Mucosa of stomach (tissue), 1 donor: Measurements from ENCODE around the gene CRLF2.
"Not testable (repeated sequence)": the region's sequence is repeated elsewhere in the genome, so short reads cannot be mapped to it uniquely, and the experiment has no call there.

Source experiments
- H3K27me3 ChIP-seq: one replicate; pipeline ENCODE4 v1.7.0; 2013; ENCODE audit warnings: mild to moderate bottlenecking, low read length; ENCODE audit not compliant: control insufficient read depth, insufficient read depth
- H3K36me3 ChIP-seq: one replicate; pipeline ENCODE4 v1.7.0; 2013; ENCODE audit warnings: low read length; ENCODE audit not compliant: control insufficient read depth, insufficient read depth
- H3K4me1 ChIP-seq: one replicate; pipeline ENCODE4 v1.7.0; 2013; ENCODE audit warnings: mild to moderate bottlenecking, low read length; ENCODE audit not compliant: control insufficient read depth, insufficient read depth
- H3K4me3 ChIP-seq: one replicate; pipeline ENCODE4 v1.7.0; 2013; ENCODE audit warnings: low read length
- H3K9ac ChIP-seq: one replicate; pipeline ENCODE4 v1.7.0; 2013; ENCODE audit warnings: mild to moderate bottlenecking, low read length, moderate library complexity
- H3K9me3 ChIP-seq: one replicate; pipeline ENCODE4 v1.7.0; 2013; ENCODE audit warnings: mild to moderate bottlenecking, low read length, moderate library complexity; ENCODE audit not compliant: control insufficient read depth
- donor health status: Pancreatic carcinoma.

Gene CRLF2

GRCh38 chrX:1231850-1232465 lies 19.5 kb upstream of the CRLF2 start:
- Histone ChIP-seq H3K36me3 (no peaks in the 10 kb centered on the region), H3K9ac (no peak overlapping the region), H3K4me1 (no peaks in the 10 kb centered on the region), H3K4me3 (no peak overlapping the region), H3K9me3 (no peaks in the 10 kb centered on the region), H3K27me3 (no peaks in the 10 kb centered on the region)

GRCh38 chrX:1228101-1228500 lies 15.7 kb upstream of the CRLF2 start:
- H3K36me3 ChIP-seq, H3K27me3 ChIP-seq, H3K4me1 ChIP-seq, H3K4me3 ChIP-seq, H3K9ac ChIP-seq, H3K9me3 ChIP-seq: not testable (repeated sequence)

GRCh38 chrX:1226249-1226648 lies 13.8 kb upstream of the CRLF2 start:
- Histone ChIP-seq H3K9me3 (no peaks in the 10 kb centered on the region), H3K4me1 (no peaks in the 10 kb centered on the region), H3K9ac (no peak overlapping the region), H3K27me3 (no peaks in the 10 kb centered on the region), H3K4me3 (no peak overlapping the region), H3K36me3 (no peaks in the 10 kb centered on the region)

GRCh38 chrX:1224954-1225353 lies 12.5 kb upstream of the CRLF2 start:
- Histone ChIP-seq H3K9me3 (no peaks in the 10 kb centered on the region), H3K9ac (no peak overlapping the region)

GRCh38 chrX:1223242-1223600 lies 10.8 kb upstream of the CRLF2 start:
- no peak overlapping the region for H3K4me3 ChIP-seq
- H3K9ac ChIP-seq, result no peak overlapping the region
- no peaks in the 10 kb centered on the region for H3K27me3 ChIP-seq
- H3K36me3 ChIP-seq, result no peaks in the 10 kb centered on the region
- no peaks in the 10 kb centered on the region for H3K4me1 ChIP-seq
- no peaks in the 10 kb centered on the region for H3K9me3 ChIP-seq

More at GRCh38 chrX:1224954-1225353, 12.5 kb upstream of the CRLF2 start:
- Histone ChIP-seq H3K36me3 (no peaks in the 10 kb centered on the region), H3K4me1 (no peaks in the 10 kb centered on the region), H3K27me3 (no peaks in the 10 kb centered on the region), H3K4me3 (no peak overlapping the region)

- no peaks in the 10 kb centered on the region for H3K4me1 ChIP-seq
- no peaks in the 10 kb centered on the region for H3K9me3 ChIP-seq
- H3K9ac ChIP-seq, result no peak overlapping the region
- no peaks in the 10 kb centered on the region for H3K36me3 ChIP-seq
- H3K27me3 ChIP-seq, result no peaks in the 10 kb centered on the region
- no peak overlapping the region for H3K4me3 ChIP-seq
Observed at GRCh38 chrX:1222531-1223241, 10.2 kb upstream of the CRLF2 start.

- Histone ChIP-seq H3K4me3 (no peak overlapping the region), H3K9ac (no peak overlapping the region), H3K9me3 (no peaks in the 10 kb centered on the region), H3K36me3 (no peaks in the 10 kb centered on the region), H3K4me1 (no peaks in the 10 kb centered on the region), H3K27me3 (no peaks in the 10 kb centered on the region)
Observed at GRCh38 chrX:1221296-1221845, 8.9 kb upstream of the CRLF2 start.

GRCh38 chrX:1218286-1218685 lies 5.8 kb upstream of the CRLF2 start:
- H3K4me3 ChIP-seq, result no peak overlapping the region
- H3K9me3 ChIP-seq, result no peaks in the 10 kb centered on the region
- H3K4me1 ChIP-seq, result no peaks in the 10 kb centered on the region
- H3K27me3 ChIP-seq, result no peaks in the 10 kb centered on the region
- no peak overlapping the region for H3K9ac ChIP-seq
- H3K36me3 ChIP-seq, result no peaks in the 10 kb centered on the region

- no peak overlapping the region for H3K4me3 ChIP-seq
- H3K9me3 ChIP-seq, result no peaks in the 10 kb centered on the region
- no peaks in the 10 kb centered on the region for H3K4me1 ChIP-seq
- no peaks in the 10 kb centered on the region for H3K36me3 ChIP-seq
- no peaks in the 10 kb centered on the region for H3K27me3 ChIP-seq
- H3K9ac ChIP-seq, result no peak overlapping the region
Observed at GRCh38 chrX:1215123-1215823, 2.8 kb upstream of the CRLF2 start.

- no peak overlapping the region for H3K9ac ChIP-seq
- H3K9me3 ChIP-seq, result no peaks in the 10 kb centered on the region
- H3K27me3 ChIP-seq, result no peaks in the 10 kb centered on the region
- no peaks in the 10 kb centered on the region for H3K4me1 ChIP-seq
- no peaks in the 10 kb centered on the region for H3K36me3 ChIP-seq
- no peak overlapping the region for H3K4me3 ChIP-seq
Observed at GRCh38 chrX:1213971-1214370, 1.5 kb upstream of the CRLF2 start.

GRCh38 chrX:1210844-1211243 lies 1.6 kb downstream of the CRLF2 start:
- Histone ChIP-seq H3K27me3 (no peaks in the 10 kb centered on the region), H3K4me1 (no peaks in the 10 kb centered on the region), H3K9ac (no peak overlapping the region), H3K9me3 (no peaks in the 10 kb centered on the region), H3K36me3 (no peaks in the 10 kb centered on the region), H3K4me3 (no peak overlapping the region)

- no peak overlapping the region for H3K9ac ChIP-seq
- no peaks in the 10 kb centered on the region for H3K9me3 ChIP-seq
- no peak overlapping the region for H3K4me3 ChIP-seq
- H3K27me3 ChIP-seq, result no peaks in the 10 kb centered on the region
- H3K4me1 ChIP-seq, result no peaks in the 10 kb centered on the region
- H3K36me3 ChIP-seq, result no peaks in the 10 kb centered on the region
Observed at GRCh38 chrX:1207496-1208025, 4.9 kb downstream of the CRLF2 start.
